DND-41 (cell line): Measurements from ENCODE around the gene FIGNL2.

Source experiments
- CTCF ChIP-seq: IDR thresholded peaks from 2 replicates; pipeline ENCODE4 v1.5.1; 2012; ENCODE audit warnings: borderline replicate concordance, low read length, moderate library complexity, mild to moderate bottlenecking; ENCODE audit not compliant: poor library complexity, severe bottlenecking; ENCODE audit errors: extremely low read depth
- EZH2 ChIP-seq: IDR thresholded peaks from 3 replicates; pipeline ENCODE4 v1.6.1; 2012; ENCODE audit warnings: borderline replicate concordance, low read depth, mild to moderate bottlenecking, moderate library complexity, low read length, inconsistent platforms; ENCODE audit not compliant: severe bottlenecking

GRCh38 chr12:51846271-51846691, 2.2 kb downstream of the FIGNL2 start:
- TF ChIP-seq CTCF (no peak), EZH2 (no peak)
